HG03097 (cell line): ENCODE results near the gene OR1I1.
"Not testable (repeated sequence)": the region's sequence is repeated elsewhere in the genome, so short reads cannot be mapped to it uniquely, and the experiment has no call there.

ENCODE experiments used
- ATAC-seq: cut with Tn5 transposase; IDR thresholded peaks from one replicate; pipeline ENCODE4 v1.9.1; 2021; ENCODE audit not compliant: unreplicated experiment, low FRiP score

The OR1I1 gene, protein sequence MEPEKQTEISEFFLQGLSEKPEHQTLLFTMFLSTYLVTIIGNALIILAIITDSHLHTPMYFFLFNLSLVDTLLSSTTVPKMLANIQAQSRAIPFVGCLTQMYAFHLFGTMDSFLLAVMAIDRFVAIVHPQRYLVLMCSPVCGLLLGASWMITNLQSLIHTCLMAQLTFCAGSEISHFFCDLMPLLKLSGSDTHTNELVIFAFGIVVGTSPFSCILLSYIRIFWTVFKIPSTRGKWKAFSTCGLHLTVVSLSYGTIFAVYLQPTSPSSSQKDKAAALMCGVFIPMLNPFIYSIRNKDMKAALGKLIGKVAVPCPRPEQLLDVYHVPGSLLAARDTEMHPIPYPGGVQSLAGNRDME

DNA sequence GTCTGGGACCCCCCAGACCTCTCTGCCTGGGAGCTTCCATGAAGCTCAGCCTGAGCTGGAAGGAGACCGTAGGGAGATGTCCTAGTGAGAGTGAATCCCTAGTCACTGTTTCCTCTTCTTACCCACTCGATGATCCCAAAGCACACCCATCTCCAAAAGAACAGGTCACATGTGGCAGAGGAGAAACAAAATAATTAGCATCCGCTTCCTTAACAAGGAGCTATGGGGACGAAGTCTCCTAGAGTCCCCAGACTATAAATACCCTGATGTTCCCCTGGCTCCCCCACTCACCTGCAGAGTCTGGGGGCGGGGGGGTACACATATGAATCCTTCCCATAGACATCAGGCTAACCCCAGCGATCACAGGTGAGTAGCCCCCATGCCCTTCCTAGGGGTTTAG lies at the start of gene OR1I1:
Gene OR1I1 (plus strand): TSS at position 301 of the 400 bp plus-strand sequence. CDS start 4,855 bp downstream, outside the sequence.
- no peak for ATAC-seq

DNA sequence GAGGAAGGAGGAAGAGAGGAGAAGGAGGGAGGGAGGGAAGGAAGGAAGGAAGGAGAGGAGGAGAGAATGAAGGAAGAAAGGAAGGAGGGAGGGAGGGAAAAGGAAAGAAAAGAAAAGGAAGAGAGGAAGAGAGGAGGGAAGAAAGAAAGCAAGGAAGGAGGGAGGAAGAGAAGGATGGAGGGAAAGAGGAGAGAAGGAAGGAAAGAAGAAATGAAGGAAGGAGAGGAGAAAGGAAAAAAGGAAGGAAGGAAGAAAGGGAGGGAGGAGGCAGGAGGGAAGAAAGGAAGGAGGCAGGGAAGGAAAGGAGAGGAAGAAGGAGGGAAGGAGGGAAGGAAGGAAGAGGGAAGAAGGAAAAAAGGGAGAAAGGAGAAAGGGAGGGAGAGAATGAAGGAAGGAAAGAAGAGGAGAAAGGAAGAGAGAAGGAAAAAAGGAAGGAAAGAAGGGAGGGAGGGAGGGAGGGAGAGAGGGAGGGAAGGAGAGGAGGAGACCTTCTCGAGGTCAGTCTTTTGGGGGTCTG lies 46.2 kb upstream of the OR1I1 start:
- ATAC-seq, result no peak

DNA sequence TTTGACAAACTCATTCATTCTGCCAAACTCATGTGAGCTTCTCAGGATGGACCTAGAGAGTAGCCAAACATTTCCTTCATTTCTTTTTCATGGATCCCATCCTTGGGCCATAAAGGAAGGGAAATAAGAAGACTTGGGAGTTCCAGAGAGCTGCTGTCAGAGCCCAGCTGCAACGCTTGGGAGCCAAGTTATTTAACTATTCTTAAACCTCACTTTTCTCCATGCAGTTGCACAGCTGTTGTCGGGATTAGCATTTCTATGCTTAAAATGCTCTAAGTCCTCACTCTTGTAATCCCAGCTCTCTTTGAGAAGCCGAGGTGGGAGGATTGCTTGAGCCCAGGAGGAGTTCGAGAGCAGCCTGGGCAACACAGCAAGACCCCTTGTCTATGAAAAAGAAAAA lies 44.4 kb upstream of the OR1I1 start:
- ATAC-seq, result no peak

DNA sequence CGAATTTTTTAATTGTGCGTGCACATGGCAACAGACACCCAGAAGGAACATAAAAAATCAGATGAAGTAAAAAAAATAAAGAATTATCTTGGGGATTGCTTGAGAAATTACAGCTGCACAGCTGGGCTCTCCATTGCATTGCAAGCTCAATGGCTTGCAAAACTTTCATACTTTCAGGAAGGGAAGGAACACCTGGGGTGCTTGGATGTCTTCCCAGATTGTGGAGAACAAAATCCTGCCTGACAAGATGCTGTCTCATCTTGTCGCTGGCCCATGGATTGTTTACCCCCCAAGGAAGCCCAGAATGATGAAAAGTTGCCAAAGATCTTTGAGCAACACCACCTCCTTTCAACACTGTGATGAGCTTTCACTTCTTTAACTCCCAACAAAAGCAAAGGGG lies 43.7 kb upstream of the OR1I1 start:
- ATAC-seq, result no peak

DNA sequence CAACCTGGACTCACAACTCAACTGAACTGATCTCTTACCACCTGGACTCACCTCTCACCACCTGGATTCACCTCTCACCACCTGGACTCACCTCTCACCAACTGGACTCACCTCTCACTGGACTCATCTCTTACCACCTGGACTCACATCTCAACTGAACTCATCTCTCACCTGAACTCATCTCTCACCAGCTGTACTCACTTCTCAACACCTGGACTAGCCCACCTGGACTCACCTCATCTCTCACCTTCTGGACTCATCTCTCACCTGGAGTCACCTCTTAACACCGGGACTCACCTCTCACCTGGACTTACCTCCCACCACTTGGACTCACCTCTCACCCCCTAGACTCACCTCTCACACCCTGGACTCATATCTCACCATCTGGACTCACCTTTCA lies 40.0 kb upstream of the OR1I1 start:
- no peak for ATAC-seq

DNA sequence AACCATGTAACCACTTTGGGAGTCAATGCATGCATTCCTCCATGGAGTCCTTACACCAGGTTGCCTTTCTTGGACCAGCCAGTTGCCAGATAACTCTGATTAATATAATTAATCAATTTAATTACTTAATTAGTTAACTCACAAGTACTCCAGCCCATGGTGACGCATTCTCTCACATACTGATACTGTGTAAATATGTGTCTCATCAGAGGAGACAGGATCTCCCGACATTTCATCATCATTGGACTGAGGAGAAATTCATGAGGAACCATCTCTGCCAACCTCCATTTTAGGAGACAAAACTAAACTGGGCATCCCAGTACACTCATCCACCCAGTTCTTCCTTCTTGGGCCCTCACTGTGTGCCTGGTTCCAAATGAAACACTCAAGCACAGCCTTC lies 39.2 kb upstream of the OR1I1 start:
- no peak for ATAC-seq

DNA sequence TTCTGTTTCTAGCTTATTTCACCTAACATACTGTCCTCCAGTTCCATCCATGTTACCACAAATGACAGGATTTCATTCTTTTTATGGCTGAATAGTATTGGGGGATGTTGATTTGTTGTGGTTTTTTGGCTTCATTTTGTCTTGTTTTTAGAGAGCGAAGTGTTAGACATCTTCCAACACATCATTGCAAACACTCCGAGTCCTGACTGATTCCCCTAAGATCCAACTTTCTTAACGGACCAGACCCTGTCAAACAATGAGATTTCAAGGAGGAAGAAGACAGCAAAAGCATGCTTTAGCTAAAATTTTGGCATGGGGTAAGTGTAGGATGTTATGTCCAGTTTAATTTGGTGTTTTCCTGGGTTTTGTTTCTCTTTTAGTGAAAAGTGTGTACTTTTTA lies 36.5 kb upstream of the OR1I1 start:
- no peak for ATAC-seq

DNA sequence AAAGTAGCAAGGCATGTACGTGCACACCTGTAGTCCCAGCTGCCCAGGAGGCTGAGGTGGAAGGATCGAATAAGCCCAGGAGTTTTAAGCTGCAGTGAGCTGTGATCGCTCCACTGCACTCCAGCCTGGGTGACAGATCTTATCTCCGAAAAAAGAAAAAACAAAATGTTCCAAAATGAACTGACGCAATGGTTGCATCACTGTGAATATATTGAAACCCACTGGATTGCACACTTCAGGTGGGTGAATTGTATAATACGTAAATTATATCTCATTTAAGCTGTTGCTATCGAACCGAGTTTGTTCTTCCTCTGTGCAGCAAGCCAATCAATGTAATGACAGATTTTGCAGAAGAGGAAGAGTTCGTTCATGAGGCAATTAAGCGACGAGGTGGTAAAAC lies 34.3 kb upstream of the OR1I1 start:
- no peak for ATAC-seq

DNA sequence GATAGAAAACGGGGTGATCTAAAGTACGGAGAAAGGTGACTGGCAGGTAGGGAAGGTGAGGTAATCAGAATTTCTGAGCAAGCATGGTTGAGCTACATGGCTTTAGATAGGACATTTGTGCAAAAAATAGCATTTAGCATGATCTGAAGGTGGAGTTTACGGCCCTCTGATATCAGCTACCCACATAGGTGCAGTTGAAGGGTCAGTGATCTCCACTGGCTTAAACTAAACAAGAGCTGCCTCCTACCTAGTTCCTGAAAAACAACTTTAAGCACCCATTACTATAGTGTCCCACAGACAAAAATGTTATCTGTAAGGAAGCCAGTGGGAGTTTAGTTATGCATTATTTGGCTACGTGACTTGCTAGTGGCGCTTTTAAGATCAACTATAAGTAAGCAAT lies 33.9 kb upstream of the OR1I1 start:
- ATAC-seq, result no peak

DNA sequence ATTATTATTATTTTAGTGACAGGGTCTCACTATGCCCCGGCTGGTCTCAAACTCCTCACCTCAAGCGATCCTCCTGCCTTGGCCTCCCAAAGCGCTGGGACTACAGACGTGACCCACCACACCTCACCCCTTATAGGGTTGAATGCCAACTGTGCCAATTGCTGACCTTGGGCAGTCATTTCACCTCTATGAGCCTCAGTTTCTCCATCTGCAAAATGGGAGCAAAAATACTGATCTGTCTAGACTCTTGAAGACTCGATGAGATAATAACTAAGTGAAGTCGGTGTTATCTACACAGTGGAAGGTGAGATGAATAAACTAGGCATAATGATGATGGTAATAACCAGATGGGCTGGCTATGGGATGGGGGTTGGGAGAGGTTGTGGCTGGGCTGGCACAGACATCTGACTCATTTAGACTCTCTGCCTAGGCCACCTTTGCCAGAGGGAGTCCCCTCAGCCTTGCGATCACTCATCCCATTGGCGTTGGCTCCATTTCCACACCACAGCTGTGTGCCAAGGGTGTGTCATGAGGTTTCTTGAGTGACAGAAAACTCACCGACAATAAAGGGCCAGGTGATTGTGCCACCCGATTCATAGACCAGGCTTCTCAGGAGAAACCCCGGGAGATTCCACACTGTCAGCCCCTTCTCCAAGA lies 33.0 kb upstream of the OR1I1 start, which contains the start of gene CASP14:
Gene CASP14 (plus strand): TSS at position 596 of the 657 bp plus-strand sequence. CDS start 2,772 bp downstream, outside the sequence.
- ATAC-seq, result no peak

DNA sequence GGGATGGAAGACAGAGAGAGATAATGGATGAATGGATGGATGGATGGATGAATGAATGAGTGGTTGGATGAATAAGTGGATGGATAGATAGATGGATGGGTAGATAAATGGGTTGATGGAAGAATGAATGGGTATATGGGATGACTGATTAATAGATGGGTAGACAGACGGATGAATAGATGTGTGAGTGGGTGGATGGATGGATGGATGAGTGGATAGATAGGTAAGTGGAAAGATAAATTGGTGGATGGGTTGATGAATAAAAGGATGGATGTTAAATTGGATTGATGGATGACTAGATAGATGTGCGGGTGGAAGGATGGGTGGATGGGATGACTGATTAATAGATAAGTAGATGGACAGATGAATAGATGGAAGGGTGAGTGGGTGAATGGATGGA lies 31.4 kb upstream of the OR1I1 start:
- no peak for ATAC-seq

DNA sequence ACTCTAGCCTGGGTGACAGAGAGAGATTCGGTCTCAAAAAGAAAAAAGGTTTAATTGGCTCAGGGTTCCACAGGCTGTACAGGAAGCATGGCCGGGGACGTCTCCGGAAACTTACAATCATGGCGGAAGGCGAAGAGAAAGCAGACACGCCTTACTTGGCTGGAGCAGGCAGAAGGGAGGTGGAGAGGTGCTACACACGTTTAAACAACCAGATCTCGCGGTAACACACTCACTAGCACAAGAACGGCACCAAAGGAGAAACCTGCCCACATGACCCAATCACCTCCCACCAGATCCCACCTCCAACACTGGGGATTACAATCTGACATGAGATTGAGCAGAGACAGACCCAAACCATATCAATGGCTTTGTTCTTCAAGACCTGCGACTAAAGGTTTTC lies 20.0 kb upstream of the OR1I1 start:
- ATAC-seq, result no peak

DNA sequence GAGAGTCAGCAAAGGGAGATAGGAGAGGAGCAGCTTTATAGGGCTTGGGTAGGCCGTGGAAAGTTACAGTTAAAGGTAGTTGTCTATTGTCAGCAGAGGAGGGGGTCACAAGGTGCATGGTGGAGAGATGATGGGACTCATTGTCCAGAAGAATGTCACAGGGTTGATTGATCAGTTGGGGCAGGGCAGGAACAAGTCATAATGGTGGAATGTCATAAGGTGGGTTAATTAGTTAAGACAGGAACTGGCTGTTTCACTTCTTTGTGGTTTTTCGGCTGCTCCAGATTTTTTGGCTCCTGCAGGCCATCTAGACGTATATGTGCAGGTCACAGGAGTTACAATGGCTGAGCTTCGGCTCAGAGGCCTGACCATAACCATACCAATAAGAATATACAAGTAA lies 11.6 kb upstream of the OR1I1 start:
- not testable (repeated sequence) for ATAC-seq

DNA sequence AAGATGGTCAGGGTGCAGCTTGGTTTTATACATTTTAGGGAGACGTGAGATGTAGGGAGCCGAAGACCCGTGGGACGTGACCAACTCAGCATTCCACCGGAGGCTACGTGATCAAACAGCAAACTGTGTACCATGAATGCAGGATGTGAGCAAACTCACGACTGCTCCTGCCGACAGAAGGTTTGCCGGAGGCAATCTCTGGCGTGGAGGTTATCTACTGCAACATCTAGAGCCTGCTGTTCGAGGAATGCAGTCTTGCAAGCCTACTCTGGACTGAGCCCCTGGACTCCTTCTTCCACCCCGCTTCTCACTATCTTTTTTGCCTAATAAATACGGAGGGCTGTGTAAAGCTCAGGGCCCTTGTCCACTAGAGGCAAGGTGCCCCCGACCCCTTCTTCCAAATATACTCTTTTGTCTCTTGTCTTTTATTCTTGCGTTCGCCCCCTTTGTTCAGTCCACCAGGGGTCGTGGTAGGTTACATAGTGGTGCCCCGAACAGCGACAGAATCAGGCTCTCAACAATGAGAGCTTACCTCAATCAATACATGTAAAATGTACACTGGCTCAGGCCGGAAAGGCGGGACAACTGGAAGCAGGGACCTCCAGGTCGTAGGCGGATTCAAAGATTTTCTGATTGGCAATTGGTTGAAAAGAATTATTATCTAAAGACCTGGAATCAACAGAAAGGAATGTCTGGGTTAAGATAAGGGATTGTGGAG lies 8.9 kb upstream of the OR1I1 start:
- ATAC-seq, result no peak

DNA sequence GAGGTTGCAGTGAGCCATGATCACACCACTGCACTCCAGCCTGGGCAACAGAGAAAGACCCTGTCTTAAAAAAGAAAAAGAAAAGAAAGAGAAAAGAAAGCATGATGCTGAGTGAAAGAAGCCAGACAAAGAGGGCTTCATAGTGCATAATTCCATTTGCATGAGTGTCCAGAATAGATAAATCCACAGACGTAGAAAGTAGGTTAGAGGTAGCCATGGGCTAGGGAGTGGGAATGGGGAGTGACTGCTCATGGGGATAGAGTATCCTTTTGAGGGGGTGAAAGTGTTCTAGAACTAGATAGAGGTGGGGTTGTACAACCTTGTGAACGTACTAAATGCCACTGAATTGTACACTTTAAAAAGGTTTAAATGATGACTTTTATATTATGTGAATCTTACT lies 7.6 kb upstream of the OR1I1 start:
- no peak for ATAC-seq

DNA sequence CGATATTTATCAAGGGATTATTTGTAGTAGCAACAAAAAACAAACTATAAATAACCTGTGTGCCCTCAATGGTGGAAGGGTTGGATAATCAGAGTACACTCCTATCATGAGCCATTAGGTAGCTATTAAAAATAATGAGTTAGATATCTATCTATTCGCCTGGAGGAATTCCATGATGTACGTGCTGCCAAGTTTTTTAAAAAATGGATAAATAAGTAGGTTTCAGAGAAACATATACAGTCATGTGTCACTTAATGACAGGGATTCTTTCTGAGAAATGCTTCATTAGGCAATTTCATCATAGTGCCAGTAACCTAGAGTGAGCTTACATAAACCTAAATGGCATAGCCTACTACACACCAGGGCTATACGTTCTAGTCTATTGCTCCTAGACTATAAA lies 6.2 kb upstream of the OR1I1 start:
- no peak for ATAC-seq

DNA sequence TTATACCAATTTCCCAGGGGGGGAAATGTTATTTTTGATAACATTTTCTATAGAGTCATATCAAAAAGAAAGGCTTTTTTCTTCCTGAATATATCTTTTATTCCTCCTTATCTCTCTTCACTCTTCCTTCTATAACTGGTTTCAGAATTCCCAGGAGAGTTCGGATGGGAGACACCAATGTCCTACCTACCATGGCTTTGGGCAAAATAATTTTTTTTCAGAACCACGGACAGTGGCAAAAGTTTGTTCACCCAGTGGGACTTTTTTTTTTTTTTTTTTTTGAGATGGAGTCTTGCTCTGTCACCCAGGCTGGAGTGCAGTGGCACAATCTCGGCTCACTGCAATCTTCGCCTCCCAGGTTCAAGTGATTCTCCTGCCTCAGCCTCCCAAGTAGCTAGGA lies 2.0 kb upstream of the OR1I1 start:
- not testable (repeated sequence) for ATAC-seq

DNA sequence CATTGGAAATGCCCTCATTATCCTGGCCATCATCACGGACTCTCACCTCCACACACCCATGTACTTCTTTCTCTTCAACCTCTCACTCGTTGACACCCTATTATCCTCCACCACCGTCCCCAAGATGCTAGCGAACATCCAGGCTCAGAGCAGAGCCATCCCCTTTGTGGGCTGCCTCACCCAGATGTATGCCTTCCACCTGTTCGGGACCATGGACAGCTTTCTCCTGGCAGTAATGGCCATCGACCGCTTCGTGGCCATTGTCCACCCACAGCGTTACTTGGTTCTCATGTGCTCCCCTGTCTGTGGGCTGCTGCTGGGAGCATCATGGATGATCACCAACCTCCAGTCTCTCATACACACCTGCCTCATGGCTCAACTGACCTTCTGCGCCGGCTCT lies 5.2 kb downstream of the OR1I1 start:
- ATAC-seq, result no peak

DNA sequence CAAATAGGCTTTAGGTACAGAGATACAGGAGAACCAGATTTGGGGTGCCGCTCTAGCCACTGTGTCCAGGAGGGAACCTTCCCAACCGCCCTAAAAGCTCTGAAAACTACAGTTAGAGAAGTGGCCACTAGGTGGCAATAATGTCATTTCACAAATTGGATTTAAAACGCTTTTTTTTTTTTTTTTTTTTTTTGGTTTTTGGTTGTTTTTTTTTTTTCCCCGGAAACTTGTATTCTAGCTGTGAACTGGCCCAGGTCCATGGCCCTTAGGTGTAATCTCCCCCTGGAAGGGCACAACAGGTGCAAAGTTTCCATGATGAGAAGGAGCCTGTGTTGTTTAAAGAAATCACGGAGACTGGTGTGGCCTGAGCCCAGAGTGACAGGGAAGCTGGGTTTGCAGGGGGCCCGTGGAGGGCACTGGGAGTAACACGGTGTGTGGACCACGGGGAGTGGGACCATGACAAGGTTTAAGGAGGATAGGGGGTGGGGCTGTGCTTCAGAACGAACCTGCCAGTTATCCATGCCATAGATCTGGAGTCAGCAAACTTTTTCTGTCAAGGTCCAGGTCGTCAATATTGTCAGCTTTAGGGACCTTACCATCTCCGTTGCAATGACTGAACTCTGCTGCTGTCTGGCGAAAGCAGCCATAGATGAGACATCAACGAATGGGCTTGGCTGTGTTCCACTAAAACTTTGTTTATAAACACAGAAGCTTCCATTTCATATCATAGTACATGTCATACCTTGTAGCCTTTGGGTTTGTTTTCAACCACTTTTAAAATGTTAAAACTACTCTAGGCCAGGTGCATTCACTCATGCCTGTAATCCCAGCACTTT lies 10.1 kb downstream of the OR1I1 start:
- ATAC-seq, result no peak

DNA sequence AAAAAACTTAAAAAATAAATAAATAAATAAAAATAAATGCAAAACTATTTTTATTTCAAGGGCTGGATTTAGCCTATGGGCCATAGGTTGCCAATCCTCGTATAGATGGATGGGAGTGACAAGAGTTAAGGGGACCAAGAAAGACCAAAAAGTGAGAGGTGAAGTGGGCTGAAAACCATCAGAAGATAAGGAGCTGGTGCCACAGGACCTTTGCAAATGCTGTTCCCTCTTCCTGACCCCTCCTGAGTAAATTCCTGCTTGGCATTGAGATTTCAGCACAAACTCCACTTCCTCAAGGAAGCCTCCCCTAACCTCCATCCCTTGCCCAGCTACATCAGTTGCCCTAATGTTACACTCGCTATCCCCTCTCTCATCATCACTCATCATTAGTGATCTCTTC lies 11.0 kb downstream of the OR1I1 start:
- no peak for ATAC-seq
